Smooth muscle cell (in vitro differentiated cells): ENCODE results near the gene KYAT1. TPM values are rescaled to one million over a fixed set of nuclear protein-coding genes. Genes with fewer than 3 reads are reported as not detected.

Experiments used
- DNase-seq: peaks from one replicate; lab custom pipeline; 2025; ENCODE audit not compliant: unreplicated experiment; lab: John Stamatoyannopoulos, UW
- H2AFZ ChIP-seq: fragments of 200-600 bp; sonication (generic); 2 replicates; pipeline ENCODE4 v1.6.0; 2016; ENCODE audit warnings: antibody characterized with exemption, low read depth, mild to moderate bottlenecking
- H3F3A ChIP-seq: fragments of 200-600 bp; sonication (generic); 2 replicates; pipeline ENCODE4 v1.6.0; 2017; ENCODE audit warnings: antibody characterized with exemption, low read depth
- H3K27ac ChIP-seq: fragments of 200-600 bp; sonication (generic); 2 replicates; pipeline ENCODE4 v1.5.1; 2016; ENCODE audit warnings: low read depth, mild to moderate bottlenecking
- H3K27me3 ChIP-seq: fragments of 200-600 bp; sonication (generic); 2 replicates; pipeline ENCODE4 v1.6.1; 2016; ENCODE audit warnings: low read depth, mild to moderate bottlenecking
- H3K36me3 ChIP-seq: fragments of 200-600 bp; sonication (generic); 2 replicates; pipeline ENCODE4 v1.5.1; 2016; ENCODE audit warnings: low read depth
- H3K4me1 ChIP-seq: fragments of 200-600 bp; sonication (generic); 2 replicates; pipeline ENCODE4 v1.5.1; 2016; ENCODE audit warnings: low read depth
- H3K4me2 ChIP-seq: fragments of 200-600 bp; sonication (generic); 2 replicates; pipeline ENCODE4 v1.6.0; 2016; ENCODE audit warnings: mild to moderate bottlenecking
- H3K4me3 ChIP-seq: fragments of 200-600 bp; sonication (generic); 2 replicates; pipeline ENCODE4 v1.5.1; 2016; ENCODE audit warnings: mild to moderate bottlenecking
- H3K79me2 ChIP-seq: fragments of 200-600 bp; sonication (generic); 2 replicates; pipeline ENCODE4 v1.6.0; 2016; ENCODE audit warnings: low read depth, mild to moderate bottlenecking
- H3K9ac ChIP-seq: fragments of 200-600 bp; sonication (generic); 2 replicates; pipeline ENCODE4 v1.6.0; 2016; ENCODE audit warnings: low read depth
- H3K9me3 ChIP-seq: fragments of 200-600 bp; sonication (generic); replicated peaks from 2 replicates; pipeline ENCODE4 v1.5.1; 2016; ENCODE audit warnings: low read depth
- H4K20me1 ChIP-seq: fragments of 200-600 bp; sonication (generic); 2 replicates; pipeline ENCODE4 v1.6.0; 2016; ENCODE audit warnings: low read depth
- CTCF ChIP-seq: fragments of 200-600 bp; sonication (generic); IDR thresholded peaks from 2 replicates; pipeline ENCODE4 v1.5.1; 2017; ENCODE audit warnings: borderline replicate concordance, mild to moderate bottlenecking, antibody characterized with exemption; ENCODE audit not compliant: insufficient read depth, poor library complexity, severe bottlenecking
- WGBS: methylation state at CpG from one replicate; pipeline ENCODE4 v1.1.7; 2016; ENCODE audit warnings: low lambda C conversion rate; 5-methylcytosine and 5-hydroxymethylcytosine counted together
- polyA plus RNA-seq: library from polyadenylated mRNA; unstranded; fragments of >200 nt; fragmentation: Nextera tagmentation; extraction: Ambion mirVana; gene quantifications from 2 replicates; pipeline ENCODE4 v1.2.1, GENCODE V29; 2016
- total RNA-seq: library from RNA; depleted of rRNA; stranded (reverse); fragments of >200 nt; gene quantifications from 2 replicates; pipeline ENCODE4 v1.2.3, GENCODE V29; 2014

KYAT1 gene
- total and polyA plus RNA-seq, 2 experiments from 2014 or later: 3.1 to 7.7 TPM

- H3K36me3 ChIP-seq: peaks cover 3% of the 10 kb centered on the region
- peak overlapping the region; percentile 94 for H3K27ac ChIP-seq
- no peak for TF ChIP-seq CTCF
- H3F3A ChIP-seq: peaks cover 4% of the 10 kb centered on the region
- no peak for DNase-seq
- WGBS: 81% methylated on average over 23 of the region's 23 CpGs
- H2AFZ ChIP-seq: no peak overlapping the region
- peaks cover 51% of the 10 kb centered on the region for H3K79me2 ChIP-seq
- no peak overlapping the region for H3K4me3 ChIP-seq
- no peak overlapping the region for H3K9ac ChIP-seq
- no peaks in the 10 kb centered on the region for H3K9me3 ChIP-seq
- no peaks in the 10 kb centered on the region for H3K27me3 ChIP-seq
- peaks cover 24% of the 10 kb centered on the region for H4K20me1 ChIP-seq
- H3K4me2 ChIP-seq: no peak overlapping the region
- H3K4me1 ChIP-seq: peaks cover 20% of the 10 kb centered on the region
These were observed 32.4 kb upstream of the KYAT1 start for GRCh38 chr9:128913995-128914772.

GRCh38 chr9:128913048-128913900 is 31.5 kb upstream of the KYAT1 start:
- peaks cover 20% of the 10 kb centered on the region for H3K4me1 ChIP-seq
- peaks cover 4% of the 10 kb centered on the region for H3F3A ChIP-seq
- H3K4me3 ChIP-seq: no peak overlapping the region
- 61% methylated on average over 15 of the region's 15 CpGs for WGBS
- peak overlapping the region; percentile 78 for H3K4me2 ChIP-seq
- H3K79me2 ChIP-seq: peaks cover 56% of the 10 kb centered on the region
- no peaks in the 10 kb centered on the region for H3K9me3 ChIP-seq
- H4K20me1 ChIP-seq: peaks cover 29% of the 10 kb centered on the region
- H2AFZ ChIP-seq: no peak overlapping the region
- H3K36me3 ChIP-seq: peaks cover 6% of the 10 kb centered on the region
- TF ChIP-seq CTCF: no peak
- no peaks in the 10 kb centered on the region for H3K27me3 ChIP-seq
- H3K9ac ChIP-seq: peak overlapping the region; percentile 17
- DNase-seq: no peak
- H3K27ac ChIP-seq: peak overlapping the region; percentile 94

DNA sequence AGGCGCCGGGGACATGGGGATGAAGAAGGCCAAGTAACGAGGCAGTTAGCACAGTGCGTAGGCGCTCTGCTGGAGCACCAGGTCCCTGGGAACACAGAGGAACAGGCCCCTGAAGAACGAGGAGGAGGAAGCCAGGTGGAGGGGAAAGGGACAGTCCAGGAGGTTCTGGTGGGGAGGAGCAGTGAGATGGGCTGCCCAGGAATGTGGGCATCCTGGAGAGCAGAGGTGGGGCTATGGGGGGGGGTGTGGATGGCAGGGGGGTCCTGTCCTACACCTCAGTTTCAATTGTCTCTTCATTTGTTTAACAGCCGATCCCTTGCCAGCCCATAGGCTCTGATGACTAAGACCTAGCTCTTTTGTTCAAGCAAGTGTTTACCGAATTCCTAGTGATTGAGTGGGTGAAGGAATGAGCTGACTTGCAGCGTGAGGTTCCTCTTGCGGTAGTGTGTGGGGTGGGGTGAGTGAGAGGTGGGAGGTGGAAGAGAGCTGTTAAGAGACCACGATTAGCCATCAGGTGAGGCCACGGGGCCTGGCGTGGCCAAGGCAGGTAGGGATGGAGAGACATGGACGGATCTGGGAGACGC is 30.6 kb upstream of the KYAT1 start:
- Histone ChIP-seq H3K27me3 (no peaks in the 10 kb centered on the region), H4K20me1 (peaks cover 29% of the 10 kb centered on the region), H3K36me3 (peaks cover 15% of the 10 kb centered on the region), H3K4me3 (no peak overlapping the region), H3K9ac (peak overlapping the region; percentile 66), H3K4me1 (peaks cover 20% of the 10 kb centered on the region), H3F3A (peaks cover 4% of the 10 kb centered on the region), H3K9me3 (no peaks in the 10 kb centered on the region), H3K79me2 (peaks cover 56% of the 10 kb centered on the region), H2AFZ (no peak overlapping the region), H3K4me2 (peak overlapping the region; percentile 78), H3K27ac (peak overlapping the region; percentile 94)
- WGBS: 53% methylated on average over 15 of the region's 15 CpGs
- DNase-seq: no peak
- no peak for TF ChIP-seq CTCF
